Mucosa of gallbladder (tissue), 1 donor: Measurements from ENCODE around the gene KRTAP21-3. TPM values are rescaled to one million over a fixed set of nuclear protein-coding genes. Genes with fewer than 3 reads are reported as not detected.
"Not testable (repeated sequence)": the region's sequence is repeated elsewhere in the genome, so short reads cannot be mapped to it uniquely, and the experiment has no call there.

Experiments used
- DNase-seq: peaks from one replicate; pipeline ENCODE4 v3.0.0-alpha.2; 2020; ENCODE audit warnings: low spot score
- total RNA-seq: library from RNA; stranded (reverse); gene quantifications from one replicate; pipeline ENCODE4 v1.2.1, GENCODE V29; 2021
- donor health status: DM: no; HTN: no; CAD: no.

Gene KRTAP21-3
- not detected for total RNA-seq

GRCh38 chr21:30718239-30718909 is at the start of gene KRTAP21-3:
Gene KRTAP21-3 (minus strand): TSS chr21:30718777. CDS start chr21:30718759, 18 bp downstream.
- no peak for DNase-seq

- no peak for DNase-seq
These were observed 42.2 kb upstream of the KRTAP21-3 start for GRCh38 chr21:30760776-30761175.

GRCh38 chr21:30758306-30758705 is 39.7 kb upstream of the KRTAP21-3 start:
- DNase-seq: no peak

- DNase-seq: not testable (repeated sequence)
These were observed 36.8 kb upstream of the KRTAP21-3 start, which contains the start of gene KRTAP21-1 for GRCh38 chr21:30755328-30755727. Gene KRTAP21-1 (minus strand): TSS chr21:30755428. CDS start chr21:30755378, 50 bp downstream.

- DNase-seq: no peak
These were observed 28.6 kb upstream of the KRTAP21-3 start, which contains the start of gene KRTAP21-2 for GRCh38 chr21:30747159-30747558. Gene KRTAP21-2 (minus strand): TSS chr21:30747259. CDS start chr21:30747202, 57 bp downstream.

GRCh38 chr21:30740462-30740861 is 21.9 kb upstream of the KRTAP21-3 start:
- DNase-seq: no peak

- no peak for DNase-seq
These were observed 14.4 kb upstream of the KRTAP21-3 start for GRCh38 chr21:30733026-30733425.

- no peak for DNase-seq
These were observed 8.1 kb upstream of the KRTAP21-3 start for GRCh38 chr21:30726726-30727125.

- no peak for DNase-seq
These were observed 824 bp upstream of the KRTAP21-3 start for GRCh38 chr21:30719401-30719800.

- no peak for DNase-seq
These were observed 1.5 kb downstream of the KRTAP21-3 start for GRCh38 chr21:30717105-30717504.

- no peak for DNase-seq
These were observed 3.6 kb downstream of the KRTAP21-3 start for GRCh38 chr21:30714946-30715345.

- no peak for DNase-seq
These were observed 4.1 kb downstream of the KRTAP21-3 start for GRCh38 chr21:30714456-30714855.

GRCh38 chr21:30713766-30714165 is 4.8 kb downstream of the KRTAP21-3 start:
- DNase-seq: no peak

- DNase-seq: no peak
These were observed 8.1 kb downstream of the KRTAP21-3 start for GRCh38 chr21:30710499-30710898.

- no peak for DNase-seq
These were observed 11.2 kb downstream of the KRTAP21-3 start for GRCh38 chr21:30707409-30707808.

GRCh38 chr21:30695956-30696355 is 22.6 kb downstream of the KRTAP21-3 start:
- DNase-seq: no peak

GRCh38 chr21:30689822-30690221 is 28.8 kb downstream of the KRTAP21-3 start:
- no peak for DNase-seq

GRCh38 chr21:30684506-30684905 is 34.1 kb downstream of the KRTAP21-3 start:
- DNase-seq: no peak

GRCh38 chr21:30680586-30680985 is 38.0 kb downstream of the KRTAP21-3 start:
- no peak for DNase-seq

- no peak for DNase-seq
These were observed 41.8 kb downstream of the KRTAP21-3 start for GRCh38 chr21:30676737-30677136.

- DNase-seq: no peak
These were observed 44.3 kb downstream of the KRTAP21-3 start for GRCh38 chr21:30674312-30674711.

- no peak for DNase-seq
These were observed 45.5 kb downstream of the KRTAP21-3 start for GRCh38 chr21:30672985-30673650.

GRCh38 chr21:30668776-30669175 is 49.8 kb downstream of the KRTAP21-3 start:
- no peak for DNase-seq
